PC-3 (cell line): Measurements from ENCODE around the gene ABHD11.

Experiments used
- CTCF ChIP-seq: fragments of 300-600 bp; sonication (generic); conservative IDR thresholded peaks from 2 replicates; pipeline ENCODE4 v1.5.1; 2017; ENCODE audit warnings: antibody characterized with exemption, low read depth, mild to moderate bottlenecking, low read length
- EZH2 ChIP-seq: fragments of 300-600 bp; sonication (generic); IDR thresholded peaks from one replicate; pipeline ENCODE4 v1.6.1; 2017; ENCODE audit warnings: antibody characterized with exemption, mild to moderate bottlenecking, low read length; ENCODE audit not compliant: unreplicated experiment
- EZH2phosphoT487 ChIP-seq: fragments of 300-600 bp; sonication (generic); IDR thresholded peaks from 2 replicates; pipeline ENCODE4 v1.6.1; 2018; ENCODE audit warnings: mild to moderate bottlenecking, antibody characterized with exemption, low read length, borderline replicate concordance

- no peak for TF ChIP-seq CTCF
- no peak for TF ChIP-seq EZH2phosphoT487
- TF ChIP-seq EZH2: no peak
Measured at GRCh38 chr7:73716318-73716890, 22.2 kb downstream of the ABHD11 start.
